Spleen (tissue), 11 donors: Measurements from ENCODE around the gene ABCA9. TPM values are rescaled to one million over a fixed set of nuclear protein-coding genes. Genes with fewer than 3 reads are reported as not detected.

Experiments used
- DNase-seq: peaks from one replicate; pipeline ENCODE4 v3.0.0-alpha.2; 2020
- H3K27ac ChIP-seq, 8 donors: fragments of 200-600 bp; sonication (generic) in 7 of 8; 1 replicate in 4 of 8; 2 replicates in 4 of 8; pipeline versions ENCODE4 v1.5.0 to v1.8.0; 2016 to 2021; ENCODE audit warnings: inconsistent platforms in 4 of 8, mild to moderate bottlenecking in 4 of 8, moderate library complexity in 1 of 8
- H3K27me3 ChIP-seq, 7 donors: fragments of 200-600 bp; sonication (generic) in 6 of 7; replicated peaks in 1 of 7; 1 replicate in 4 of 7; 2 replicates in 3 of 7; pipeline versions ENCODE4 v1.5.0 to v1.8.0; 2016 to 2021; ENCODE audit warnings: inconsistent platforms in 3 of 7, mild to moderate bottlenecking in 1 of 7
- H3K36me3 ChIP-seq, 6 donors: fragments of 200-600 bp; sonication (generic) in 5 of 6; 1 replicate in 4 of 6; 2 replicates in 2 of 6; pipeline versions ENCODE4 v1.5.0 to v1.8.0; 2016 to 2021; ENCODE audit warnings: inconsistent platforms in 2 of 6
- H3K4me1 ChIP-seq, 6 donors: fragments of 200-600 bp; sonication (generic) in 5 of 6; 1 replicate in 3 of 6; 2 replicates in 3 of 6; pipeline versions ENCODE4 v1.5.0 to v1.8.0; 2016 to 2021; ENCODE audit warnings: inconsistent platforms in 3 of 6
- H3K4me3 ChIP-seq, 8 donors: fragments of 200-600 bp; sonication (generic) in 7 of 8; 1 replicate in 4 of 8; 2 replicates in 4 of 8; pipeline versions ENCODE4 v1.5.0 to v1.8.0; 2016 to 2021; ENCODE audit warnings: inconsistent platforms in 4 of 8, mild to moderate bottlenecking in 4 of 8, moderate library complexity in 2 of 8
- H3K9me3 ChIP-seq, 8 donors: fragments of 200-600 bp; sonication (generic) in 7 of 8; 1 replicate in 4 of 8; 2 replicates in 4 of 8; pipeline versions ENCODE4 v1.5.0 to v1.8.0; 2016 to 2021; ENCODE audit warnings: inconsistent platforms in 4 of 8
- CTCF ChIP-seq, 11 experiments: fragments of 200-600 bp in 7 of 11; fragments of 450-650 bp in 4 of 11; sonication (generic) in 4 of 11; IDR thresholded peaks in 8 of 11; conservative IDR thresholded peaks in 3 of 11; 1 replicate in 7 of 11; 2 replicates in 4 of 11; pipeline versions ENCODE4 v1.4.0 to v1.8.0; 2016 to 2021; ENCODE audit warnings: antibody characterized with exemption in 11 of 11, inconsistent platforms in 4 of 11, mild to moderate bottlenecking in 1 of 11
- POLR2A ChIP-seq, 3 donors: fragments of 450-650 bp; IDR thresholded peaks; one replicate each; pipeline ENCODE4 v1.5.1; 2017; ENCODE audit warnings: antibody characterized with exemption in 3 of 3, mild to moderate bottlenecking in 1 of 3
- POLR2AphosphoS5 ChIP-seq, 3 donors: sonication (generic); formaldehyde crosslinking; IDR thresholded peaks; one replicate each; pipeline ENCODE4 v1.5.1; 2017; ENCODE audit warnings: antibody characterized with exemption in 3 of 3
- WGBS, 5 donors: extraction: QIAGEN DNeasy Blood & Tissue Kit in 3 of 5; methylation state at CpG; one replicate each; pipeline versions ENCODE4 v1.1.5 to v1.1.7; 2013 to 2018; 5-methylcytosine and 5-hydroxymethylcytosine counted together
- intact Hi-C: fragments of 100-400 bp; cut with DNase I; formaldehyde crosslinking; loops from one replicate; pipeline ENCODE4 v1.15.0; 2023; ENCODE audit warnings: low total_unique reads
- polyA plus RNA-seq, 3 donors: library from polyadenylated mRNA; stranded (reverse); fragments of 200-250 nt; gene quantifications; one replicate each; pipeline ENCODE4 v1.2.1, GENCODE V29; 2013
- total RNA-seq, 7 donors: library from RNA; depleted of rRNA in 3 of 7; stranded (reverse); fragments of >200 nt in 3 of 7; fragmentation: NEBNext Ultra II Directional in 4 of 7; extraction: Animal tissue kit (Norgen Biotek cat#: 25700) in 4 of 7; gene quantifications; one replicate each; pipeline versions ENCODE4 v1.1.0 to v1.2.1, GENCODE V29; 2016 to 2021
- donor health status: healthy with polysubstance abuse.
- donor health status: DM: no; HTN: no; CAD: no; lungs with moderate emphysema.
- donor health status: DM: no; HTN: no; CAD: no.
- donor health status: Bipolar disorder and iron deficiency.
- donor health status: healthy.
- donor health status: DM: no; HTN: no; CAD: no.
- donor health status: DM: yes; HTN: yes; CAD: no.

ABCA9 gene
- total and polyA plus RNA-seq, 10 donors = 0.30 to 5.7 (median 1.1) TPM

- no peak overlapping the region for H3K27ac ChIP-seq
- no peaks in the 10 kb centered on the region for H3K27me3 ChIP-seq
- intact Hi-C loops = no loop called here
- DNase-seq = no peak
- TF ChIP-seq POLR2AphosphoS5 (IDR thresholded peaks at IDR 0.05) (no peak), CTCF (IDR thresholded peaks at IDR 0.05 in 8 of 11, conservative IDR thresholded peaks at IDR 0.05 in 3 of 11) (no peak), POLR2A (IDR thresholded peaks at IDR 0.05) (no peak)
- H3K4me3 ChIP-seq = no peak overlapping the region
- no peaks in the 10 kb centered on the region for H3K36me3 ChIP-seq
- H3K9me3 ChIP-seq = peaks cover 0 to 2% (median 0%) of the 10 kb centered on the region in 8 donors
- peaks cover 0 to 20% (median 6%) of the 10 kb centered on the region in 6 donors for H3K4me1 ChIP-seq
- WGBS, 5 donors = 82 to 90% (median 88%) methylated on average over 6 of the region's 6 CpGs
Measured at GRCh38 chr17:69043098-69043734, 17.5 kb downstream of the ABCA9 start.

- H3K27ac ChIP-seq = no peak overlapping the region
- H3K27me3 ChIP-seq = no peaks in the 10 kb centered on the region
- H3K9me3 ChIP-seq = peaks cover 0 to 8% (median 5%) of the 10 kb centered on the region in 8 donors
- DNase-seq = no peak
- intact Hi-C loops = no loop called here
- no peak for TF ChIP-seq CTCF (IDR thresholded peaks at IDR 0.05 in 8 of 11, conservative IDR thresholded peaks at IDR 0.05 in 3 of 11)
- no peak for TF ChIP-seq POLR2AphosphoS5 (IDR thresholded peaks at IDR 0.05)
- no peak for TF ChIP-seq POLR2A (IDR thresholded peaks at IDR 0.05)
- 82 to 91% (median 88%) methylated on average over 5 of the region's 5 CpGs for WGBS, 5 donors
- no peak overlapping the region for H3K4me3 ChIP-seq
- no peaks in the 10 kb centered on the region for H3K36me3 ChIP-seq
- H3K4me1 ChIP-seq = peaks cover 0 to 11% (median 4%) of the 10 kb centered on the region in 6 donors
Measured at GRCh38 chr17:69042308-69042707, 18.4 kb downstream of the ABCA9 start.

- Histone ChIP-seq H3K9me3 (peaks cover 0 to 12% (median 6%) of the 10 kb centered on the region in 8 donors), H3K36me3 (no peaks in the 10 kb centered on the region), H3K27me3 (no peaks in the 10 kb centered on the region), H3K4me3 (no peak overlapping the region), H3K4me1 (no peaks in the 10 kb centered on the region), H3K27ac (no peak overlapping the region)
- 86 to 94% (median 91%) methylated on average over 3 of the region's 3 CpGs for WGBS, 5 donors
- intact Hi-C loops = no loop called here
- no peak for TF ChIP-seq CTCF (IDR thresholded peaks at IDR 0.05 in 8 of 11, conservative IDR thresholded peaks at IDR 0.05 in 3 of 11)
- no peak for TF ChIP-seq POLR2AphosphoS5 (IDR thresholded peaks at IDR 0.05)
- TF ChIP-seq POLR2A (IDR thresholded peaks at IDR 0.05) = no peak
- no peak for DNase-seq
Measured at GRCh38 chr17:69031839-69032238, 28.9 kb downstream of the ABCA9 start.

- 72 to 92% (median 75%) methylated on average over 1 of the region's 1 CpG for WGBS, 5 donors
- no peaks in the 10 kb centered on the region for H3K4me1 ChIP-seq
- no peaks in the 10 kb centered on the region for H3K36me3 ChIP-seq
- no peak overlapping the region for H3K4me3 ChIP-seq
- no peak overlapping the region for H3K27ac ChIP-seq
- no peaks in the 10 kb centered on the region for H3K9me3 ChIP-seq
- no peaks in the 10 kb centered on the region for H3K27me3 ChIP-seq
- intact Hi-C loops = no loop called here
- no peak for TF ChIP-seq CTCF (IDR thresholded peaks at IDR 0.05 in 8 of 11, conservative IDR thresholded peaks at IDR 0.05 in 3 of 11)
- TF ChIP-seq POLR2AphosphoS5 (IDR thresholded peaks at IDR 0.05) = no peak
- TF ChIP-seq POLR2A (IDR thresholded peaks at IDR 0.05) = no peak
- DNase-seq = no peak
Measured at GRCh38 chr17:69030169-69030568, 30.6 kb downstream of the ABCA9 start.
